ENCODE data around the gene RAP1A.

GRCh38 chr1:111747947-111748346 is 128.4 kb downstream of the RAP1A start:
- no peak for TF ChIP-seq CTCF (conservative IDR thresholded peaks at IDR 0.05; ENCODE audit: low read depth, low read length)
- TF ChIP-seq EZH2phosphoT487 (IDR thresholded peaks at IDR 0.05; ENCODE audit: borderline replicate concordance, low read length) = no peak

All from PC-3 (cell line).